HG03025 (cell line): ENCODE measurements around the gene ALMS1.
A peak's percentile ranks its signal among the peaks of the same experiment; 100 is the strongest.
"Not testable (repeated sequence)": the region's sequence is repeated elsewhere in the genome, so short reads cannot be mapped to it uniquely, and the experiment has no call there.

ENCODE experiments used
- ATAC-seq: cut with Tn5 transposase; IDR thresholded peaks from one replicate; pipeline ENCODE4 v1.9.1; 2021; ENCODE audit warnings: mild to moderate bottlenecking, moderate library complexity; ENCODE audit not compliant: unreplicated experiment, low FRiP score

ALMS1 gene, protein sequence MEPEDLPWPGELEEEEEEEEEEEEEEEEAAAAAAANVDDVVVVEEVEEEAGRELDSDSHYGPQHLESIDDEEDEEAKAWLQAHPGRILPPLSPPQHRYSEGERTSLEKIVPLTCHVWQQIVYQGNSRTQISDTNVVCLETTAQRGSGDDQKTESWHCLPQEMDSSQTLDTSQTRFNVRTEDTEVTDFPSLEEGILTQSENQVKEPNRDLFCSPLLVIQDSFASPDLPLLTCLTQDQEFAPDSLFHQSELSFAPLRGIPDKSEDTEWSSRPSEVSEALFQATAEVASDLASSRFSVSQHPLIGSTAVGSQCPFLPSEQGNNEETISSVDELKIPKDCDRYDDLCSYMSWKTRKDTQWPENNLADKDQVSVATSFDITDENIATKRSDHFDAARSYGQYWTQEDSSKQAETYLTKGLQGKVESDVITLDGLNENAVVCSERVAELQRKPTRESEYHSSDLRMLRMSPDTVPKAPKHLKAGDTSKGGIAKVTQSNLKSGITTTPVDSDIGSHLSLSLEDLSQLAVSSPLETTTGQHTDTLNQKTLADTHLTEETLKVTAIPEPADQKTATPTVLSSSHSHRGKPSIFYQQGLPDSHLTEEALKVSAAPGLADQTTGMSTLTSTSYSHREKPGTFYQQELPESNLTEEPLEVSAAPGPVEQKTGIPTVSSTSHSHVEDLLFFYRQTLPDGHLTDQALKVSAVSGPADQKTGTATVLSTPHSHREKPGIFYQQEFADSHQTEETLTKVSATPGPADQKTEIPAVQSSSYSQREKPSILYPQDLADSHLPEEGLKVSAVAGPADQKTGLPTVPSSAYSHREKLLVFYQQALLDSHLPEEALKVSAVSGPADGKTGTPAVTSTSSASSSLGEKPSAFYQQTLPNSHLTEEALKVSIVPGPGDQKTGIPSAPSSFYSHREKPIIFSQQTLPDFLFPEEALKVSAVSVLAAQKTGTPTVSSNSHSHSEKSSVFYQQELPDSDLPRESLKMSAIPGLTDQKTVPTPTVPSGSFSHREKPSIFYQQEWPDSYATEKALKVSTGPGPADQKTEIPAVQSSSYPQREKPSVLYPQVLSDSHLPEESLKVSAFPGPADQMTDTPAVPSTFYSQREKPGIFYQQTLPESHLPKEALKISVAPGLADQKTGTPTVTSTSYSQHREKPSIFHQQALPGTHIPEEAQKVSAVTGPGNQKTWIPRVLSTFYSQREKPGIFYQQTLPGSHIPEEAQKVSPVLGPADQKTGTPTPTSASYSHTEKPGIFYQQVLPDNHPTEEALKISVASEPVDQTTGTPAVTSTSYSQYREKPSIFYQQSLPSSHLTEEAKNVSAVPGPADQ (N-terminal part only)

DNA sequence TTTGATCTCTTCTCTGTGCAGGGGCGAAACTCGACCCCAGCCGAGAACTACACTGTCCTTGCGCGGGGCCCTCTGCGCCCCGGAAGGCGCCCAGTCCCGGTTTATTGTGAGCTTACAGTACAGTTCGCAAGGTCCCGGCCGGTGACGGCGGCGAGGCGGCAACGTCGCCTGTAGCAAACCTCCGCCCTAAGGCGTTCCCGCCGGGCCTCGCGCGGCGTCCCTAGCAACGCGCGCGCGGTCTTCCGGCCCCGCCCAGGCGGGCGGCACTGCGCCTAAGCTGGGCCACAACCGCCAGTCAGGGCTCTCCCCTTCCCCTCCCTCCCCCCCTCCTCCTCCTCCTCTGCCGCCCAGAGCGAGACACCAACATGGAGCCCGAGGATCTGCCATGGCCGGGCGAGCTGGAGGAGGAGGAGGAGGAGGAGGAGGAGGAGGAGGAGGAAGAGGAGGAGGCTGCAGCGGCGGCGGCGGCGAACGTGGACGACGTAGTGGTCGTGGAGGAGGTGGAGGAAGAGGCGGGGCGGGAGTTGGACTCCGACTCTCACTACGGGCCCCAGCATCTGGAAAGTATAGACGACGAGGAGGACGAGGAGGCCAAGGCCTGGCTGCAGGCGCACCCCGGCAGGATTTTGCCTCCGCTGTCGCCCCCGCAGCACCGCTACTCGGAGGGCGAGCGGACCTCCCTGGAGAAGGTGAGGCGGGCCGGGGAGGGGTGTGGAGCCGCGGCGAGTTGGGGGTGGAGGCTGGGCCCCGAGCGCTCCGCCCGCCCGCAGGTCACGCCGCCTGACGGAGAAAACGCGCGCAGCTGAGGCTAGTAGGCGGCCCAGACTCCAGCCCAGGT, at the start of gene ALMS1:
TSS of gene ALMS1 (plus strand) at position 333 of the 838 bp plus-strand sequence. CDS start at position 366, 33 bp downstream.
- peak; percentile 86 for ATAC-seq

GRCh38 chr2:73337828-73338227, 47.8 kb upstream of the ALMS1 start:
- ATAC-seq = no peak

DNA sequence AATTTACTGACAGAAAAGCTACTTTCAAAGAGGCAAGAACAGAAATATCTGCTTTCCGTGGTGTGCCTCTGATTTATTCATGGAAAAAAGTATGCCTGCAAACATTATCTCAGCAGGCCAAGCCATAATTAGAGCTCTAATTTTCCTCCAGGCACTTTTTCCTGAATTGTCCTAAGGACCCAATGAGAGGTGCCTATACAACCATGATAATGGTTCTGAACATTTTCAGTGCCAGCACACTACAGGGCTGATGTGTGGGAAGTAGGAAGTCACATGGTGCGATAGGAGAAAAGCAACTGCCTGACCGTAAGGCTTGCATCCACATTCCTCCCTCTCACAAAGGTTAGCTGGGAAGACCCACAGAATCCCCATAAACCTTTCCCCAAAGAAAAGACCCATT, 46.4 kb upstream of the ALMS1 start:
- ATAC-seq = no peak

- ATAC-seq = no peak
Observed at GRCh38 chr2:73341039-73341438, 44.6 kb upstream of the ALMS1 start.

DNA sequence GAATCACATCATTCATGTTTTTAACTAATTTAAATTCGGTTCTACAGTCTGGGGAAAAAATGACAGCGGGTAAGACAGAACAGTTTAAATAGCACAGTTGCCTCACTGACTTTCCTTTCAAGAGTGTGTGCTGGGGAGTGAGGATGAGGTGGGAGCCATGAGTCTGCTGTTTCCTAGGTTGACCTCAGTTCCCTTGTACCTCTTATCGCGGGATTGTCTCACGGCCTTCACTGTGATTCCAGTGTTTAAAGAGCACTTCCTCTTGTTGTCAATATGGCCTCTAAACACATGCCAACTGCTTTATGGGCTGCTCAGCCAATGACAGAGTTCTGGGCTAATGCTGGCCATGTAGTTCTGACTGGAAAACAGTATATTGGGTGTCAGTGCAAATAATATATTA, 41.6 kb upstream of the ALMS1 start:
- ATAC-seq = no peak

GRCh38 chr2:73344747-73345146, 40.9 kb upstream of the ALMS1 start:
- ATAC-seq = not testable (repeated sequence)

- ATAC-seq = no peak
Observed at GRCh38 chr2:73350035-73350691, 35.5 kb upstream of the ALMS1 start.

GRCh38 chr2:73356097-73356496, 29.5 kb upstream of the ALMS1 start:
- no peak for ATAC-seq

- no peak for ATAC-seq
Observed at GRCh38 chr2:73359915-73360697, 25.5 kb upstream of the ALMS1 start.

GRCh38 chr2:73366060-73366459, 19.6 kb upstream of the ALMS1 start:
- ATAC-seq = no peak

DNA sequence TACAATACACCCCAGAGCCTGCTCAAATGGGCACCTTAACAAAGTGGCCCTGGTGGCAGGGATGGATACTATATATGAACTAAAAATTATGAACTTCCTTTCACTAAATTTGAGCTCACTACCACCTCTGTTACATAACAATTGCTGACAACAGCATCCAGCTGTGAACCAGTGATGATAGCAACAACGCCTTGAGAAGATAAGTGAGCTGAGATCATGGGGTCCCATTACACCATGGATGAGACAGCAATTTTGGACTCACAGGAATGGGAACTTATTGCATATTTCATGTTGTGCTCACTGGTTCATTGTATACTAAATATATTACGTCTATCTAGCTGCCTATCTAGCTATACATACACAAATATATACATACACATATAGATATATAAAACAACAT, 16.9 kb upstream of the ALMS1 start:
- no peak for ATAC-seq

DNA sequence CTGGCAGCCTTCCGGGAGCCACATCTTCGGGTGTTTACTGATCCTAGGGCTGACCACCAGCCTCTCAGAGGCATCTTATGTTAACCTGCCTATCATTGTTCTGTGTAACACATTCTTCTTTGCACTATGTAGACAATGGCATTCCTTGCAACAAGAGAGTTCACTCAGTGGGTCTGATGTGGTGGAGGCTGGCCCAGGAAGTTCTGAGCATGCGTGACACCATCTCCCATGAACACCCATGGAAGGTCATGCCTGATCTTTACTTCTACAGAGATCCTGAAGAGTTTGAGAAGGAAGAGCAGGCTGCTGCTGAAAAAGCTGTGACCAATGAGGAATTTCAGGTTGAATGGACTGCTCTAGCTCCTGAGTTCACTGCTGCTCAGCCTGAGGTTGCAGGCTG, 15.3 kb upstream of the ALMS1 start:
- ATAC-seq = no peak

DNA sequence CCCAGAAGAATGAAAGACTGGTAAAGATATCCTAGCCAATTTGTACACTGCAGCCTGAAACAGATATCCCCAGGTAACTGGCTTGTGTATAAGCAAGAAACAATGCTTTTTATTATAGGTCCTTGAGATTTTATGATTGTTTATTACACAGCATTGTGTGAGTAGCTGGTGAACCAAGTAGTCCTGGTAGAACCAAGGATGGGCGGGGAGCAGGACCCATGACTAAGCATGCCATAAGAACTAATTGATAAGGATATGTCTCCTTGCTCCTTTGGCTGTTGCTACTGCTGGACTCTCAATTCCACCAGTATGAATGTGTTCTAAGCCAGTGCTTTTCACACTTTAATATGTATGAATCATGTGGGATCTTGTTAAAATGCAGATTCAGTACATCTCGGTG, 12.3 kb upstream of the ALMS1 start:
- ATAC-seq = no peak

GRCh38 chr2:73374269-73374668, 11.4 kb upstream of the ALMS1 start:
- no peak for ATAC-seq

DNA sequence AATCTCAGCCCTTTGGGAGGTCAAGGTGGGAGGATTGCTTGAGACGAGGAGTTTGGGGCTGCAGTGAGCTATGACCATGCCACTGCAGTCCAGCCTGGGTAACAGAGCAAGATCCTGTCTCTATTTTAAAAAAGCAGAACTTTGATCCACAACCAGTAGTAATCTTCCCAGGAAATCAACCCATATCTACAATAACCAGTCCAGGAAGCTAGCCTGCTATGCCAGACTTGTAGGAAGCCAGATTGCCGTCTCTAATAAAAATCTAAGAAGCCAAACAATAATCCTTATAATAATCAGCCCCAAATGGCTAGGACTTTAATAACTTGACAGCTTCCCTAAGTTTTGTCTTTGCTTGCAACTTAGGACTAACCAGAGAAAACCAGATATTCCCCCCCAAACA, 9.0 kb upstream of the ALMS1 start:
- no peak for ATAC-seq

DNA sequence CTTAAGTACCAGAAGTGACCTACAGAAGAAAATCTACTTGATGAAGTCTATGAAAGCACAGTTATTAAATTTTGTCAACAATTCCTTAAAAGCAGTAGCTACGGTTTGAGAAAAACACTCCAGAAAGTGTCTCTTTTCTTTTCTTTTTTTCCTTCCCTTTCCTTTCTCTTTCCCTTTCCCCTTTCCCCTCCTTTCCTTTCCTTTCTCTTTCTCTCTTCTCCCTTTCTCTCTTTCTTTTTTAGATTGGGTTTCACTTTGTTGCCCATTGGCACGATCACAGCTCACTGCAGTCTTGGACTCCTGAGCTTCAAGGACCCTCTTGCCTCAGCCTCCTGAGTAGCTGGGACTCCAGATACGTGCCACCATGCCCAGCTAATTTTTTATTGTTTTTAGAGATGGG, 2.6 kb upstream of the ALMS1 start:
- ATAC-seq = no peak

DNA sequence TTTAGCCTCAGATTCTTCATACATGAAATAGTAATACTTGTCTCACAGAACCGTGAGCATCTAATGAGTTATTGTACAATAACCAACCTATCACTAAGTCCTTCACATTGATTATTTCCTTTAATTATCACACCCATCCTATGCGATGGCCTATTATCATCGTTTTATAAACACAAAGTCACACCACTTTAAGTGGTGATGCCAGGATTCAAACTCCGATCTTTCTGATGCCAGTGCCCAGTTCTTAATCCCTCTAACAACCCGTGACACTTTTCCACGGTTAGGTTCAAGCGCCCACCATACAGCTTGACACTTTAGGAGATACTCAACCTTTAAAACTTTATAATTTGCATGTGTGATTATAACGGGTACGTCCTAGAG, 523 bp upstream of the ALMS1 start:
- no peak for ATAC-seq

DNA sequence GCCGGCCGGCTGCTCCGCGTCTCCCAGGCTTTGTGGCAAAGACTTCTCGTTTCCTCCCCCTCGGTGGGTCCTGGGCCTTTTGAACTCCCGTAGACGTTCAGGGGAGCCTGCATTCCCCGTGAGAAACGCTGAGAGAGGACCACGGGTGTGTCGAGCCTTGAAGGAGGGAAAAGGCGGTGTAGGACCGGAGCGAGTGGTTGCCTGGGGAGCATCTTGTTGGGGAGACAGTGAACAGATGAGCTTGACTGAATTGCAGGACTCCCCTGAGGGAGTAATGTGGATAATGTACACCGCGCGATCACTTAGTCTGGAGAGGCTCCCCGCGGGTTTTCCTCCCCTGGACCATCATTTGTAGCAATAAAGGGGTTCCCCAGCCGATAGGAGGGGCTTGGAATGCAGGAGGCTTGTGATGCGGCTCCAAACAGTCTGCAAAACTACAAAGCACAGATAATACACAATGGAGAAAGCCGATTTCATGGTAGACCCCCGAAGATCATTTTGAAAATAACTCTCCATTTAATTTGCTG, 769 bp downstream of the ALMS1 start:
- peak; percentile 22 for ATAC-seq
